ENCODE results near the gene BMPR1B. TPM values are rescaled to one million over a fixed set of nuclear protein-coding genes. Genes with fewer than 3 reads are reported as not detected.

Gene BMPR1B
- under 1 TPM in 1 of 2 experiments, not detected in 1; 0.10 TPM for total RNA-seq

GRCh38 chr4:94757192-94758140, at the start of gene BMPR1B:
BMPR1B (plus strand) TSS chr4:94757955; CDS start chr4:95104425, 346,470 bp downstream.
- DNase-seq, result no peak
- no peaks in the 10 kb centered on the region for H3K9me3 Mint-ChIP-seq
- CTCF ChIA-PET, result interaction anchor here (0.6 kb wide), 1 partner anchor 158 kb away, joined by 3 read pairs; no protein-coding TSS in a partner anchor
- H3K36me3 Mint-ChIP-seq (ENCODE audit: low read depth), result no peaks in the 10 kb centered on the region
- peaks cover 76% of the 10 kb centered on the region for H3K27me3 Mint-ChIP-seq (ENCODE audit: low read depth)
- H3K27ac Mint-ChIP-seq, result no peak within 1 kb of the TSS
- H3K4me1 Mint-ChIP-seq (ENCODE audit: low read depth), result peaks cover 12% of the 10 kb centered on the region
- intact Hi-C loops (cut with micrococcal nuclease), result no loop called here
- H3K4me3 Mint-ChIP-seq, result peak within 1 kb of the TSS; percentile 57

- CTCF ChIA-PET, result no interaction called here
- no peaks in the 10 kb centered on the region for H3K4me1 Mint-ChIP-seq (ENCODE audit: low read depth)
- no peak for DNase-seq
- intact Hi-C loops (cut with micrococcal nuclease), result no loop called here
- H3K27me3 Mint-ChIP-seq (ENCODE audit: low read depth), result peaks cover 3% of the 10 kb centered on the region
- H3K4me3 Mint-ChIP-seq, result no peak overlapping the region
- H3K27ac Mint-ChIP-seq, result no peak overlapping the region
- H3K36me3 Mint-ChIP-seq (ENCODE audit: low read depth), result no peaks in the 10 kb centered on the region
- peaks cover 2% of the 10 kb centered on the region for H3K9me3 Mint-ChIP-seq
These were observed 46.1 kb upstream of the BMPR1B start for GRCh38 chr4:94711635-94712034.

GRCh38 chr4:94714365-94715160, 43.2 kb upstream of the BMPR1B start:
- H3K36me3 Mint-ChIP-seq (ENCODE audit: low read depth), result no peaks in the 10 kb centered on the region
- intact Hi-C loops (cut with micrococcal nuclease), result no loop called here
- no peak for DNase-seq
- CTCF ChIA-PET, result no interaction called here
- no peak overlapping the region for H3K27ac Mint-ChIP-seq
- no peaks in the 10 kb centered on the region for H3K4me1 Mint-ChIP-seq (ENCODE audit: low read depth)
- H3K4me3 Mint-ChIP-seq, result no peak overlapping the region
- H3K27me3 Mint-ChIP-seq (ENCODE audit: low read depth), result peaks cover 3% of the 10 kb centered on the region
- no peaks in the 10 kb centered on the region for H3K9me3 Mint-ChIP-seq

- intact Hi-C loops (cut with micrococcal nuclease), result no loop called here
These were observed 42.0 kb upstream of the BMPR1B start for GRCh38 chr4:94715726-94716125.

DNA sequence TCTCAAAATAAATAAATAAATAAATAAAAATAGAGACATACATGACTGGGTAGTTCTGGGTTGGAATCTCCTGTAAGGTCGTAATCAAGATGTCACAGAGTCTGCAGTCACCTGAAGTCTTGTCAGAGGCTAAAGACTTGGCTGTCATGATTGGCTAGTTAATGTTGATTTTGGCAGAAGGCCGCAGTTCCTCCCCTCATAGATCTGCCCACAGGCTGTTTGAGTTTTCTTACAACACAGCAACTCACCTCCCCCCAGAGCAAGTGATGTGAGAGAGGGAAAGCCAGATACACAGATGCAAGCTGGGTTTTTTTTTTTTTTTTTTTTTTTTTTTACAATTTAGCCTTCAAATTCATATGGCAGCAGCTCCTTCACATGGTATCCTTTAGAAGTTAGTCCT, 36.4 kb upstream of the BMPR1B start:
- intact Hi-C loops (cut with micrococcal nuclease), result no loop called here
- Mint-ChIP-seq H3K36me3 (ENCODE audit: low read depth) (no peaks in the 10 kb centered on the region), H3K27ac (no peak overlapping the region), H3K9me3 (no peaks in the 10 kb centered on the region), H3K4me1 (ENCODE audit: low read depth) (no peaks in the 10 kb centered on the region), H3K4me3 (no peak overlapping the region), H3K27me3 (ENCODE audit: low read depth) (no peaks in the 10 kb centered on the region)
- DNase-seq, result no peak
- CTCF ChIA-PET, result no interaction called here

More at GRCh38 chr4:94715726-94716125, 42.0 kb upstream of the BMPR1B start:
- Mint-ChIP-seq H3K4me3 (no peak overlapping the region), H3K36me3 (ENCODE audit: low read depth) (no peaks in the 10 kb centered on the region), H3K4me1 (ENCODE audit: low read depth) (no peaks in the 10 kb centered on the region), H3K27me3 (ENCODE audit: low read depth) (peaks cover 3% of the 10 kb centered on the region), H3K27ac (no peak overlapping the region), H3K9me3 (no peaks in the 10 kb centered on the region)
- no peak for DNase-seq
- CTCF ChIA-PET, result interaction anchor here (0.6 kb wide), 1 partner anchor 11 kb away, joined by 3 read pairs; no protein-coding TSS in a partner anchor

DNA sequence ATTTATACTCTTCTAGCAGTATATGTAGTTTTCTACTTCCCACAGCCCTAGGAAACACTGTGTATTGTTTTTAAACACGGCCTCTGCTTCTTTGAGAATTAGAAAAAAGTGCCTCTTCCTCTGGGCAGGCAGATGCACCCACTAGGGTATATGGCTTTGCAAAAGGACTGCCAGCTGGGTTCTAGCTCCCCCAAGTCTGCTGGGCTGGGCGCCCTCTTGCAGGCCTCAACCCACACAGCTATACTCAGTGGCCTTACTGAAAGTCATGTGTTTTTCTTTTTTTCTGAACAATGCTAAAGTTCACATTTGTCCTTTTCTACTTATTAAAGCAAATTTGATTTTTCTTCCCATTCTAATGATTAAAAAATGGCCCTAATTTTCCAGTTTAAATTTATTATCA, 35.5 kb upstream of the BMPR1B start:
- H3K9me3 Mint-ChIP-seq, result no peaks in the 10 kb centered on the region
- H3K4me3 Mint-ChIP-seq, result no peak overlapping the region
- H3K4me1 Mint-ChIP-seq (ENCODE audit: low read depth), result no peaks in the 10 kb centered on the region
- H3K27ac Mint-ChIP-seq, result no peak overlapping the region
- H3K36me3 Mint-ChIP-seq (ENCODE audit: low read depth), result no peaks in the 10 kb centered on the region
- CTCF ChIA-PET, result interaction anchor here (0.6 to 0.7 kb wide), 2 partner anchors 12 to 65 kb away, joined by 3 read pairs; no protein-coding TSS in a partner anchor
- intact Hi-C loops (cut with micrococcal nuclease), result no loop called here
- no peaks in the 10 kb centered on the region for H3K27me3 Mint-ChIP-seq (ENCODE audit: low read depth)
- DNase-seq, result no peak

DNA sequence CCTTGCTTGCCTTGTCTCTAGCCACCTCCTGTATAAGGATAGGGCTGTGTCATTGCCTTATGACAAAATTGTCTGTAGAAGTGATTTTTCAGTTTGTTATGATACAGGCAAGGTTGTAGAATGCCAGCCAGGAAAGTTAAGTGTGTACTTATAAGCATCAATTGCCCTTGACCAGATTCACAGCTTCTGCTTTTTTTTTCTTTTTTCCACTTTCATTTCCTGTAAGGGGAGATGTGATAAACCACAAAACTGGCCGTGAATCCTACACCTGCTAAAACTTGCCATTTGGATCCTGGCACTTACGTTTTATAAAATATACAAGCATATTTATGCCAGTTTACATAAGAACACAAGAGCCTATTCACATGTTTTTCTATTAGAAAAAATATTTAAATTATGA, 35.0 kb upstream of the BMPR1B start:
- CTCF ChIA-PET, result interaction anchor here (0.6 to 0.7 kb wide), 2 partner anchors 12 to 64 kb away, joined by 3 read pairs; no protein-coding TSS in a partner anchor
- no peaks in the 10 kb centered on the region for H3K36me3 Mint-ChIP-seq (ENCODE audit: low read depth)
- intact Hi-C loops (cut with micrococcal nuclease), result no loop called here
- no peaks in the 10 kb centered on the region for H3K9me3 Mint-ChIP-seq
- H3K4me3 Mint-ChIP-seq, result no peak overlapping the region
- H3K4me1 Mint-ChIP-seq (ENCODE audit: low read depth), result no peaks in the 10 kb centered on the region
- H3K27me3 Mint-ChIP-seq (ENCODE audit: low read depth), result no peaks in the 10 kb centered on the region
- DNase-seq, result no peak
- no peak overlapping the region for H3K27ac Mint-ChIP-seq

GRCh38 chr4:94724016-94724790, 33.6 kb upstream of the BMPR1B start:
- H3K27me3 Mint-ChIP-seq (ENCODE audit: low read depth), result no peaks in the 10 kb centered on the region
- no peaks in the 10 kb centered on the region for H3K4me1 Mint-ChIP-seq (ENCODE audit: low read depth)
- intact Hi-C loops (cut with micrococcal nuclease), result no loop called here

GRCh38 chr4:94726524-94727123, 31.1 kb upstream of the BMPR1B start:
- intact Hi-C loops (cut with micrococcal nuclease), result no loop called here
- no peak overlapping the region for H3K27ac Mint-ChIP-seq
- no peaks in the 10 kb centered on the region for H3K36me3 Mint-ChIP-seq (ENCODE audit: low read depth)
- no peaks in the 10 kb centered on the region for H3K27me3 Mint-ChIP-seq (ENCODE audit: low read depth)
- no peaks in the 10 kb centered on the region for H3K9me3 Mint-ChIP-seq
- no peak overlapping the region for H3K4me3 Mint-ChIP-seq
- no peak for DNase-seq
- CTCF ChIA-PET, result no interaction called here
- H3K4me1 Mint-ChIP-seq (ENCODE audit: low read depth), result no peaks in the 10 kb centered on the region

More at GRCh38 chr4:94724016-94724790, 33.6 kb upstream of the BMPR1B start:
- no peaks in the 10 kb centered on the region for H3K36me3 Mint-ChIP-seq (ENCODE audit: low read depth)
- H3K4me3 Mint-ChIP-seq, result no peak overlapping the region
- no peaks in the 10 kb centered on the region for H3K9me3 Mint-ChIP-seq
- H3K27ac Mint-ChIP-seq, result no peak overlapping the region
- DNase-seq, result no peak
- CTCF ChIA-PET, result interaction anchor here (0.7 kb wide), 1 partner anchor 81 kb away, joined by 3 read pairs; no protein-coding TSS in a partner anchor

GRCh38 chr4:94728056-94728766, 29.5 kb upstream of the BMPR1B start:
- no peak for DNase-seq
- Mint-ChIP-seq H3K27ac (no peak overlapping the region), H3K4me1 (ENCODE audit: low read depth) (no peaks in the 10 kb centered on the region), H3K9me3 (no peaks in the 10 kb centered on the region), H3K27me3 (ENCODE audit: low read depth) (no peaks in the 10 kb centered on the region), H3K36me3 (ENCODE audit: low read depth) (no peaks in the 10 kb centered on the region), H3K4me3 (no peak overlapping the region)
- intact Hi-C loops (cut with micrococcal nuclease), result no loop called here
- CTCF ChIA-PET, result no interaction called here

DNA sequence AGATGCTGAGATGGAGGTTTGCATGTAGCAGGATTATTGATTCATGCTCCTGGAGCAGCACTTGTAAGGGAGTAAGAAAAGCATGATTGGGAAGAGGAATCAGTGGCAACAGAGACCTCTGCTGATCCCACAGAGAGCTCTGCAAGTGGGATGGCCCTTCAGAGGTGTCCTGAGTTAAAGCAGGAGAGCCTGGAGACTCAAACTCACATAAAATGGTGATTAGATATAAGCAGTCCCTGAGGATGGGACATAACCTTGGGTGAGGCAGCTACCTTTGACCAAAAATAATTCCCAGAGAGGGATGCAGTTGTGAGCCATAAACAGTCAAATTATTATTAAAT, 25.4 kb upstream of the BMPR1B start:
- no peak for DNase-seq
- H3K27ac Mint-ChIP-seq, result no peak overlapping the region
- H3K9me3 Mint-ChIP-seq, result no peaks in the 10 kb centered on the region
- CTCF ChIA-PET, result interaction anchor here (0.7 kb wide), 1 partner anchor 888 kb away, joined by 3 read pairs; no protein-coding TSS in a partner anchor
- H3K4me3 Mint-ChIP-seq, result no peak overlapping the region
- H3K4me1 Mint-ChIP-seq (ENCODE audit: low read depth), result no peaks in the 10 kb centered on the region
- intact Hi-C loops (cut with micrococcal nuclease), result no loop called here
- no peaks in the 10 kb centered on the region for H3K27me3 Mint-ChIP-seq (ENCODE audit: low read depth)
- H3K36me3 Mint-ChIP-seq (ENCODE audit: low read depth), result no peaks in the 10 kb centered on the region
